SU-DHL-6 (cell line): ENCODE measurements around the gene NFIA.

ENCODE experiments used
- H2AFZ ChIP-seq: fragments of 200-600 bp; sonication (generic); 2 replicates; pipeline ENCODE4 v1.6.1; 2014; ENCODE audit warnings: low read depth, mild to moderate bottlenecking, moderate library complexity, mixed read lengths, antibody characterized with exemption, low read length; ENCODE audit not compliant: severe bottlenecking
- H3F3A ChIP-seq: fragments of 200-600 bp; shearing (Covaris generic); 2 replicates; pipeline ENCODE4 v1.6.0; 2016; ENCODE audit warnings: antibody characterized with exemption, mild to moderate bottlenecking; ENCODE audit not compliant: insufficient read depth
- H3K27ac ChIP-seq: fragments of 200-600 bp; sonication (generic); 2 replicates; pipeline ENCODE4 v1.5.1; 2016; ENCODE audit warnings: low read depth, mild to moderate bottlenecking, low read length, moderate library complexity, mixed read lengths
- H3K27me3 ChIP-seq: fragments of 200-600 bp; sonication (generic), shearing (Covaris generic); 2 replicates; pipeline ENCODE4 v1.6.0; 2014; ENCODE audit warnings: mild to moderate bottlenecking, low read length
- H3K36me3 ChIP-seq: fragments of 200-600 bp; sonication (generic); 2 replicates; pipeline ENCODE4 v1.6.1; 2014; ENCODE audit warnings: mild to moderate bottlenecking, low read length, mixed read lengths
- H3K4me2 ChIP-seq: fragments of 300-600, 200-600 bp; shearing (Covaris generic), sonication (generic); 2 replicates; pipeline ENCODE4 v1.6.0; 2014; ENCODE audit warnings: low read length, low read depth, mild to moderate bottlenecking; ENCODE audit not compliant: poor library complexity, severe bottlenecking
- H3K4me3 ChIP-seq: fragments of 200-600 bp; sonication (generic); 2 replicates; pipeline ENCODE4 v1.5.1; 2014; ENCODE audit warnings: antibody characterized with exemption, low read length, mild to moderate bottlenecking, mixed read lengths; ENCODE audit not compliant: insufficient read depth, poor library complexity, severe bottlenecking
- H3K79me2 ChIP-seq: fragments of 200-600 bp; sonication (generic); 2 replicates; pipeline ENCODE4 v1.6.1; 2014; ENCODE audit warnings: mild to moderate bottlenecking, low read length, moderate library complexity; ENCODE audit not compliant: insufficient read depth
- H3K9ac ChIP-seq: fragments of 200-600 bp; sonication (generic); 2 replicates; pipeline ENCODE4 v1.7.0; 2014; ENCODE audit warnings: mild to moderate bottlenecking, low read length
- H3K9me2 ChIP-seq: fragments of 200-600 bp; sonication (generic); replicated peaks from 2 replicates; pipeline ENCODE4 v1.6.1; 2014; ENCODE audit warnings: low read length; ENCODE audit not compliant: insufficient read depth
- H3K9me3 ChIP-seq: fragments of 200-600 bp; sonication (generic); 2 replicates; pipeline ENCODE4 v1.6.1; 2014; ENCODE audit warnings: low read length, mixed read lengths; ENCODE audit not compliant: insufficient read depth
- H4K20me1 ChIP-seq: fragments of 200-600 bp; sonication (generic); 2 replicates; pipeline ENCODE4 v1.6.1; 2014; ENCODE audit warnings: low read depth, mild to moderate bottlenecking, antibody characterized with exemption, low read length, moderate library complexity, mixed read lengths
- EZH2phosphoT487 ChIP-seq: fragments of 200-600 bp; sonication (generic), shearing (Covaris generic); conservative IDR thresholded peaks from 2 replicates; pipeline ENCODE4 v1.6.1; 2018; ENCODE audit warnings: mild to moderate bottlenecking, antibody characterized with exemption, low read length, moderate library complexity, mixed read lengths
- TF ChIP-seq, protein P1 (sequence below): fragments of 200-600 bp; sonication (generic); IDR thresholded peaks from one replicate; pipeline ENCODE4 v1.5.1; 2017; ENCODE audit warnings: antibody characterized with exemption, mild to moderate bottlenecking, low read length, moderate library complexity; ENCODE audit not compliant: insufficient read depth, poor library complexity, severe bottlenecking

NFIA gene

DNA sequence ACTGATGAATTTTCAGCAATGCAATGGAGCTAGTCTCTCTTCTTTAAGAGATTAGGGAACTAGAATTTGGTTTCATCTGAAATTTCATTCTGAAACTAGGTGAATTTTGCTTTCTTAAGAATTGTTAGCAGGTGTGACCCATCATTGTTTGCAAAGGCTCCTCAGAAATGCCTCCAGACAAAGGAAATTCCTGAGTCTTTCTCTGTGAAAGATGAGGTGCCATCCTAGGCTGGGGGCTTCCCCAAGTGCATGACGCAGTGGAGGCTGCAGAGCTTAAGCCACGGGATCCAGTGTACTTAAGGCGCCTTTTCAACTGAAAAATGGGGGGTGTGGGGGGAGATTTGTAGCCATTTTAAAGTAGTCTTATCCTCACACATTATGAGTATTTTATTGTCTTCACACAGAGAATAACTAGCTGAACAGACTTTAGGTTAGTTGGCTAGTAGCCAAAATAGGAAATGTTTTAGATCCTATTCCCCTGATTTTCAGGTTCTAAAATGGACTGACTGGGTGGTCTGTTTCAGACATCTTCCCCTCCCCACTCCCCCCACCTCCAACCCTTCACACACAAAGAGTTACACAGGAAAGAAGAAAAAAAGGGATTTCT is 202.0 kb downstream of the NFIA start:
- H3K4me3 ChIP-seq: no peak overlapping the region
- H3K9me2 ChIP-seq: no peaks in the 10 kb centered on the region
- no peak overlapping the region for H3K9ac ChIP-seq
- H3K36me3 ChIP-seq: no peaks in the 10 kb centered on the region
- no peaks in the 10 kb centered on the region for H4K20me1 ChIP-seq
- H3K27ac ChIP-seq: no peak overlapping the region
- H3K79me2 ChIP-seq: no peaks in the 10 kb centered on the region
- H3K27me3 ChIP-seq: no peaks in the 10 kb centered on the region
- 0 out of 2 replicates have a peak, but pooled peaks cover 4% of the 10 kb centered on the region for H3F3A ChIP-seq
- no peak overlapping the region for H3K4me2 ChIP-seq
- no peaks in the 10 kb centered on the region for H3K9me3 ChIP-seq
- no peak overlapping the region for H2AFZ ChIP-seq
- TF ChIP-seq, protein P1, sequence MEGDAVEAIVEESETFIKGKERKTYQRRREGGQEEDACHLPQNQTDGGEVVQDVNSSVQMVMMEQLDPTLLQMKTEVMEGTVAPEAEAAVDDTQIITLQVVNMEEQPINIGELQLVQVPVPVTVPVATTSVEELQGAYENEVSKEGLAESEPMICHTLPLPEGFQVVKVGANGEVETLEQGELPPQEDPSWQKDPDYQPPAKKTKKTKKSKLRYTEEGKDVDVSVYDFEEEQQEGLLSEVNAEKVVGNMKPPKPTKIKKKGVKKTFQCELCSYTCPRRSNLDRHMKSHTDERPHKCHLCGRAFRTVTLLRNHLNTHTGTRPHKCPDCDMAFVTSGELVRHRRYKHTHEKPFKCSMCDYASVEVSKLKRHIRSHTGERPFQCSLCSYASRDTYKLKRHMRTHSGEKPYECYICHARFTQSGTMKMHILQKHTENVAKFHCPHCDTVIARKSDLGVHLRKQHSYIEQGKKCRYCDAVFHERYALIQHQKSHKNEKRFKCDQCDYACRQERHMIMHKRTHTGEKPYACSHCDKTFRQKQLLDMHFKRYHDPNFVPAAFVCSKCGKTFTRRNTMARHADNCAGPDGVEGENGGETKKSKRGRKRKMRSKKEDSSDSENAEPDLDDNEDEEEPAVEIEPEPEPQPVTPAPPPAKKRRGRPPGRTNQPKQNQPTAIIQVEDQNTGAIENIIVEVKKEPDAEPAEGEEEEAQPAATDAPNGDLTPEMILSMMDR: no peak
- no peak for TF ChIP-seq EZH2phosphoT487

DNA sequence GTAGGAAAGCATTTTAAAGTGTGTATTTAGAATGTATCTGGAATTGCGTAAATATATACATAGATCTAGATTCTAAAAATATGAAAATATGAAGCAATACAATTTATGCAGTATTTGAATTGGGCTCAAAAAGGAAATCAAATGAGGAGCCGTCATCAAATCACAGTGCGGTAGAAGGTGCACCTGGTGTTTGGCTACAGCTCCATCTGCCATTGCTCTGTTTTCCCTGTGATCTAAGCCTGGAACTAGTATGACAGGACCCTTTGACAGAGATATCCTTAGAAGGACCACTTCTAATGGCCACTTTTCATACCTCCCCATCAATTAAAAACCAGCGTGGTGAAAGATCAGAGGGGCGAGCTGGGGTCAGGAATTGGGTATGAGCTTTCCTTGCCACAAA is 202.6 kb downstream of the NFIA start:
- Histone ChIP-seq H3K4me2 (no peak overlapping the region), H3K9me2 (no peaks in the 10 kb centered on the region), H3K27me3 (no peaks in the 10 kb centered on the region), H4K20me1 (no peaks in the 10 kb centered on the region), H3F3A (0 out of 2 replicates have a peak, but pooled peaks cover 4% of the 10 kb centered on the region), H3K9me3 (no peaks in the 10 kb centered on the region), H3K79me2 (no peaks in the 10 kb centered on the region), H3K36me3 (no peaks in the 10 kb centered on the region), H3K27ac (no peak overlapping the region), H3K4me3 (no peak overlapping the region), H2AFZ (no peak overlapping the region), H3K9ac (no peak overlapping the region)
- TF ChIP-seq EZH2phosphoT487: no peak
- TF ChIP-seq, protein P1: no peak

DNA sequence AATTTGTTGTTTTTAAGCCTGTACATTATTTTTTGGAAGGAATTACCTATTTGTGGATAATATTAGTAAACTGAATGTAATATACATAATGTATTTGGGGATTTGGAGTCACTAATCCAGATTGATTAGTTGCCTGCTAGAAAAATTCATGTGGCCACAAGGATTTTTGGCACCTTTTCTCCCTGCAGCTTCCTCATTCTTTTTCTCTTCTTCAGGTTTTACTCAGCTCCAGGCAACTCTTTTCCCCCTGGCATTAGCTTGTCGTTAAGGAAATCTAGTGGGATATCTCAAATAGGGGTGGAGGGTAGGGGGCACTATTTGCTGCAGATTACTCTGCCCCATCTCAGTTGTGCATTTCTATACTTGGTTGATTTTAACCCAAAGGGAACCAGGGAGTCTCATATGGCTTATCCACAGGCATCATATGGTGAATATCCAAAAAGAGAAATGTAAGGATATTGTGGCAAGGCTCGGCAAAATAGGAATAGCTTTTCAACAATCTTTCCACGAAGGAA is 203.1 kb downstream of the NFIA start:
- Histone ChIP-seq H3K79me2 (no peaks in the 10 kb centered on the region), H3K36me3 (no peaks in the 10 kb centered on the region), H3K9me3 (no peaks in the 10 kb centered on the region), H3K27me3 (no peaks in the 10 kb centered on the region), H3K27ac (no peak overlapping the region), H3K4me2 (no peak overlapping the region), H3K4me3 (no peak overlapping the region), H3K9me2 (no peaks in the 10 kb centered on the region), H3F3A (0 out of 2 replicates have a peak, but pooled peaks cover 4% of the 10 kb centered on the region), H4K20me1 (no peaks in the 10 kb centered on the region), H2AFZ (no peak overlapping the region), H3K9ac (no peak overlapping the region)
- TF ChIP-seq EZH2phosphoT487: no peak
- TF ChIP-seq, protein P1: no peak
